Measurements from ENCODE around the gene REV1. TPM values are rescaled to one million over a fixed set of nuclear protein-coding genes. Genes with fewer than 3 reads are reported as not detected.

The REV1 gene
- total RNA-seq, 1 donor from 2014 or later = 42.8 TPM

GRCh38 chr2:99417396-99417795 is 72.4 kb downstream of the REV1 start:
- H3K36me3 ChIP-seq = peaks cover 80% of the 10 kb centered on the region
- peaks cover 23% of the 10 kb centered on the region for H3K4me1 ChIP-seq
- no peak for TF ChIP-seq CTCF (IDR thresholded peaks at IDR 0.05; ENCODE audit: borderline replicate concordance)

GRCh38 chr2:99414566-99414965 is 75.3 kb downstream of the REV1 start:
- Histone ChIP-seq H3K9me3 (replicated peaks) (no peaks in the 10 kb centered on the region), H3K4me1 (no peaks in the 10 kb centered on the region), H3K27me3 (ENCODE audit: low read depth) (no peaks in the 10 kb centered on the region), H3K36me3 (peaks cover 94% of the 10 kb centered on the region), H3K27ac (replicated peaks) (no peak overlapping the region), H3K4me3 (no peak overlapping the region)
- intact Hi-C loops (cut with micrococcal nuclease) = no loop called here
- no peak for DNase-seq
- TF ChIP-seq CTCF (IDR thresholded peaks at IDR 0.05; ENCODE audit: borderline replicate concordance) = no peak

More at GRCh38 chr2:99417396-99417795, 72.4 kb downstream of the REV1 start:
- Histone ChIP-seq H3K9me3 (replicated peaks) (no peaks in the 10 kb centered on the region), H3K4me3 (no peak overlapping the region), H3K27me3 (ENCODE audit: low read depth) (no peaks in the 10 kb centered on the region), H3K27ac (replicated peaks) (no peak overlapping the region)
- intact Hi-C loops (cut with micrococcal nuclease) = no loop called here
- no peak for DNase-seq

GRCh38 chr2:99410276-99410675 is 79.5 kb downstream of the REV1 start:
- Histone ChIP-seq H3K9me3 (replicated peaks) (no peaks in the 10 kb centered on the region), H3K4me1 (peaks cover 6% of the 10 kb centered on the region), H3K36me3 (peaks cover 96% of the 10 kb centered on the region), H3K27me3 (ENCODE audit: low read depth) (no peaks in the 10 kb centered on the region), H3K27ac (replicated peaks) (no peak overlapping the region), H3K4me3 (no peak overlapping the region)
- DNase-seq = no peak
- intact Hi-C loops (cut with micrococcal nuclease) = no loop called here
- TF ChIP-seq CTCF (IDR thresholded peaks at IDR 0.05; ENCODE audit: borderline replicate concordance) = no peak

- intact Hi-C loops (cut with micrococcal nuclease) = no loop called here
- Histone ChIP-seq H3K4me3 (no peak overlapping the region), H3K4me1 (peaks cover 25% of the 10 kb centered on the region), H3K9me3 (replicated peaks) (no peaks in the 10 kb centered on the region), H3K27ac (replicated peaks) (peak overlapping the region; percentile 76), H3K27me3 (ENCODE audit: low read depth) (no peaks in the 10 kb centered on the region), H3K36me3 (peaks cover 96% of the 10 kb centered on the region)
- DNase-seq = no peak
- no peak for TF ChIP-seq CTCF (IDR thresholded peaks at IDR 0.05; ENCODE audit: borderline replicate concordance)
Measured at GRCh38 chr2:99406137-99406536, 83.7 kb downstream of the REV1 start.

- H3K36me3 ChIP-seq = peaks cover 96% of the 10 kb centered on the region
- H3K27me3 ChIP-seq (ENCODE audit: low read depth) = no peaks in the 10 kb centered on the region
- peak overlapping the region; percentile 76 for H3K27ac ChIP-seq (replicated peaks)
- H3K9me3 ChIP-seq (replicated peaks) = no peaks in the 10 kb centered on the region
- intact Hi-C loops (cut with micrococcal nuclease) = no loop called here
- no peak for DNase-seq
- H3K4me3 ChIP-seq = peak overlapping the region; percentile 58
- no peak for TF ChIP-seq CTCF (IDR thresholded peaks at IDR 0.05; ENCODE audit: borderline replicate concordance)
- H3K4me1 ChIP-seq = peaks cover 33% of the 10 kb centered on the region
Measured at GRCh38 chr2:99404797-99405669, 84.8 kb downstream of the REV1 start.

Data from left ventricle myocardium inferior (tissue), 1 donor.